ENCODE results near the gene KRT79.
"Not testable (repeated sequence)": the region's sequence is repeated elsewhere in the genome, so short reads cannot be mapped to it uniquely, and the experiment has no call there.

KRT79 gene

GRCh38 chr12:52871291-52872039, 37.4 kb upstream of the KRT79 start:
- H3K4me3 ChIP-seq (ENCODE audit: low read length) = no peak overlapping the region
- peaks cover 87% of the 10 kb centered on the region for H3K4me1 ChIP-seq (ENCODE audit: control insufficient read depth, insufficient read depth, low read length)
- no peaks in the 10 kb centered on the region for H3K27me3 ChIP-seq (ENCODE audit: control insufficient read depth, insufficient read depth, low read length)
- H3K9me3 ChIP-seq (ENCODE audit: control insufficient read depth, low read length) = no peaks in the 10 kb centered on the region
- H3K36me3 ChIP-seq (ENCODE audit: control insufficient read depth, insufficient read depth, low read length) = no peaks in the 10 kb centered on the region
- H3K9ac ChIP-seq (ENCODE audit: low read length) = peak overlapping the region; percentile 62

- Histone ChIP-seq H3K27me3 (ENCODE audit: control insufficient read depth, insufficient read depth, low read length) (no peaks in the 10 kb centered on the region), H3K4me3 (ENCODE audit: low read length) (no peak overlapping the region), H3K4me1 (ENCODE audit: control insufficient read depth, insufficient read depth, low read length) (peaks cover 80% of the 10 kb centered on the region), H3K9me3 (ENCODE audit: control insufficient read depth, low read length) (no peaks in the 10 kb centered on the region), H3K9ac (ENCODE audit: low read length) (peak overlapping the region; percentile 62), H3K36me3 (ENCODE audit: control insufficient read depth, insufficient read depth, low read length) (no peaks in the 10 kb centered on the region)
These were observed 36.5 kb upstream of the KRT79 start for GRCh38 chr12:52870361-52871290.

GRCh38 chr12:52867642-52868041, 33.5 kb upstream of the KRT79 start:
- Histone ChIP-seq H3K4me1 (ENCODE audit: control insufficient read depth, insufficient read depth, low read length) (peaks cover 56% of the 10 kb centered on the region), H3K27me3 (ENCODE audit: control insufficient read depth, insufficient read depth, low read length) (no peaks in the 10 kb centered on the region), H3K4me3 (ENCODE audit: low read length) (no peak overlapping the region), H3K9ac (ENCODE audit: low read length) (peak overlapping the region; percentile 37), H3K36me3 (ENCODE audit: control insufficient read depth, insufficient read depth, low read length) (no peaks in the 10 kb centered on the region), H3K9me3 (ENCODE audit: control insufficient read depth, low read length) (no peaks in the 10 kb centered on the region)

- Histone ChIP-seq H3K9me3 (ENCODE audit: control insufficient read depth, low read length) (no peaks in the 10 kb centered on the region), H3K9ac (ENCODE audit: low read length) (peak overlapping the region; percentile 37), H3K36me3 (ENCODE audit: control insufficient read depth, insufficient read depth, low read length) (no peaks in the 10 kb centered on the region), H3K27me3 (ENCODE audit: control insufficient read depth, insufficient read depth, low read length) (no peaks in the 10 kb centered on the region), H3K4me1 (ENCODE audit: control insufficient read depth, insufficient read depth, low read length) (peaks cover 51% of the 10 kb centered on the region), H3K4me3 (ENCODE audit: low read length) (no peak overlapping the region)
These were observed 33.0 kb upstream of the KRT79 start for GRCh38 chr12:52867152-52867551.

- H3K4me3 ChIP-seq (ENCODE audit: low read length) = no peak overlapping the region
- peaks cover 33% of the 10 kb centered on the region for H3K4me1 ChIP-seq (ENCODE audit: control insufficient read depth, insufficient read depth, low read length)
- H3K27me3 ChIP-seq (ENCODE audit: control insufficient read depth, insufficient read depth, low read length) = no peaks in the 10 kb centered on the region
- no peaks in the 10 kb centered on the region for H3K36me3 ChIP-seq (ENCODE audit: control insufficient read depth, insufficient read depth, low read length)
- no peaks in the 10 kb centered on the region for H3K9me3 ChIP-seq (ENCODE audit: control insufficient read depth, low read length)
- H3K9ac ChIP-seq (ENCODE audit: low read length) = no peak overlapping the region
These were observed 31.2 kb upstream of the KRT79 start for GRCh38 chr12:52865090-52865944.

GRCh38 chr12:52862023-52862422, 27.9 kb upstream of the KRT79 start:
- no peak overlapping the region for H3K4me3 ChIP-seq (ENCODE audit: low read length)
- H3K9me3 ChIP-seq (ENCODE audit: control insufficient read depth, low read length) = no peaks in the 10 kb centered on the region
- no peaks in the 10 kb centered on the region for H3K27me3 ChIP-seq (ENCODE audit: control insufficient read depth, insufficient read depth, low read length)
- no peaks in the 10 kb centered on the region for H3K36me3 ChIP-seq (ENCODE audit: control insufficient read depth, insufficient read depth, low read length)
- peaks cover 18% of the 10 kb centered on the region for H3K4me1 ChIP-seq (ENCODE audit: control insufficient read depth, insufficient read depth, low read length)
- no peak overlapping the region for H3K9ac ChIP-seq (ENCODE audit: low read length)

- H3K4me1 ChIP-seq (ENCODE audit: control insufficient read depth, insufficient read depth, low read length) = peaks cover 14% of the 10 kb centered on the region
- no peaks in the 10 kb centered on the region for H3K9me3 ChIP-seq (ENCODE audit: control insufficient read depth, low read length)
- no peaks in the 10 kb centered on the region for H3K36me3 ChIP-seq (ENCODE audit: control insufficient read depth, insufficient read depth, low read length)
- no peaks in the 10 kb centered on the region for H3K27me3 ChIP-seq (ENCODE audit: control insufficient read depth, insufficient read depth, low read length)
- H3K4me3 ChIP-seq (ENCODE audit: low read length) = no peak overlapping the region
- H3K9ac ChIP-seq (ENCODE audit: low read length) = no peak overlapping the region
These were observed 27.4 kb upstream of the KRT79 start for GRCh38 chr12:52861511-52861910.

GRCh38 chr12:52860102-52860823, 26.2 kb upstream of the KRT79 start:
- Histone ChIP-seq H3K9ac (ENCODE audit: low read length) (no peak overlapping the region), H3K4me3 (ENCODE audit: low read length) (no peak overlapping the region), H3K9me3 (ENCODE audit: control insufficient read depth, low read length) (no peaks in the 10 kb centered on the region), H3K27me3 (ENCODE audit: control insufficient read depth, insufficient read depth, low read length) (no peaks in the 10 kb centered on the region), H3K4me1 (ENCODE audit: control insufficient read depth, insufficient read depth, low read length) (peaks cover 9% of the 10 kb centered on the region), H3K36me3 (ENCODE audit: control insufficient read depth, insufficient read depth, low read length) (no peaks in the 10 kb centered on the region)

GRCh38 chr12:52857500-52857899, 23.4 kb upstream of the KRT79 start:
- Histone ChIP-seq H3K36me3 (ENCODE audit: control insufficient read depth, insufficient read depth, low read length) (no peaks in the 10 kb centered on the region), H3K9me3 (ENCODE audit: control insufficient read depth, low read length) (no peaks in the 10 kb centered on the region), H3K27me3 (ENCODE audit: control insufficient read depth, insufficient read depth, low read length) (peaks cover 3% of the 10 kb centered on the region), H3K9ac (ENCODE audit: low read length) (no peak overlapping the region), H3K4me3 (ENCODE audit: low read length) (no peak overlapping the region), H3K4me1 (ENCODE audit: control insufficient read depth, insufficient read depth, low read length) (peaks cover 9% of the 10 kb centered on the region)

GRCh38 chr12:52856787-52857186, 22.7 kb upstream of the KRT79 start:
- peaks cover 9% of the 10 kb centered on the region for H3K4me1 ChIP-seq (ENCODE audit: control insufficient read depth, insufficient read depth, low read length)
- H3K36me3 ChIP-seq (ENCODE audit: control insufficient read depth, insufficient read depth, low read length) = no peaks in the 10 kb centered on the region
- H3K9ac ChIP-seq (ENCODE audit: low read length) = no peak overlapping the region
- no peaks in the 10 kb centered on the region for H3K9me3 ChIP-seq (ENCODE audit: control insufficient read depth, low read length)
- H3K4me3 ChIP-seq (ENCODE audit: low read length) = no peak overlapping the region
- H3K27me3 ChIP-seq (ENCODE audit: control insufficient read depth, insufficient read depth, low read length) = peaks cover 3% of the 10 kb centered on the region

GRCh38 chr12:52856077-52856476, 22.0 kb upstream of the KRT79 start:
- not testable (repeated sequence) for H3K4me1 ChIP-seq (ENCODE audit: control insufficient read depth, insufficient read depth, low read length); H3K27me3 ChIP-seq (ENCODE audit: control insufficient read depth, insufficient read depth, low read length); H3K4me3 ChIP-seq (ENCODE audit: low read length); H3K9ac ChIP-seq (ENCODE audit: low read length); H3K36me3 ChIP-seq (ENCODE audit: control insufficient read depth, insufficient read depth, low read length); H3K9me3 ChIP-seq (ENCODE audit: control insufficient read depth, low read length)
